NCI-H345 treated with DMSO at 0.1 percent for 48 hours (cell line): Measurements from ENCODE around the gene CINP.
A peak's percentile ranks its signal among the peaks of the same experiment; 100 is the strongest.

Experiments used
- DNase-seq: peaks from one replicate; lab custom pipeline; 2025; ENCODE audit not compliant: unreplicated experiment; lab: John Stamatoyannopoulos, UW

The CINP gene

GRCh38 chr14:102362545-102363181 is at the start of gene CINP, which contains the start of gene TECPR2:
Gene CINP (minus strand): TSS chr14:102362890. CDS start chr14:102362851, 39 bp downstream.
Gene TECPR2 (plus strand): TSS chr14:102362941. CDS start chr14:102376722, 13,781 bp downstream.
- peak; percentile 89 for DNase-seq

GRCh38 chr14:102408724-102409123 is 46.0 kb upstream of the CINP start:
- DNase-seq, result no peak

- DNase-seq, result no peak
These were observed 44.6 kb upstream of the CINP start for GRCh38 chr14:102407258-102407657.

- no peak for DNase-seq
These were observed 40.3 kb upstream of the CINP start for GRCh38 chr14:102403028-102403427.

- no peak for DNase-seq
These were observed 33.8 kb upstream of the CINP start for GRCh38 chr14:102396521-102396920.

- DNase-seq, result no peak
These were observed 32.2 kb upstream of the CINP start for GRCh38 chr14:102394717-102395375.

- DNase-seq, result peak; percentile 16
These were observed 29.8 kb upstream of the CINP start for GRCh38 chr14:102392506-102392905.

- DNase-seq, result no peak
These were observed 27.6 kb upstream of the CINP start for GRCh38 chr14:102390064-102390855.

GRCh38 chr14:102389246-102389645 is 26.6 kb upstream of the CINP start:
- no peak for DNase-seq

- DNase-seq, result no peak
These were observed 24.4 kb upstream of the CINP start for GRCh38 chr14:102387086-102387485.

- no peak for DNase-seq
These were observed 16.1 kb upstream of the CINP start for GRCh38 chr14:102378830-102379229.

GRCh38 chr14:102377696-102378095 is 15.0 kb upstream of the CINP start:
- DNase-seq, result no peak

- DNase-seq, result no peak
These were observed 12.4 kb upstream of the CINP start for GRCh38 chr14:102375119-102375518.

GRCh38 chr14:102374264-102374663 is 11.6 kb upstream of the CINP start:
- DNase-seq, result no peak

GRCh38 chr14:102373110-102373509 is 10.4 kb upstream of the CINP start:
- no peak for DNase-seq

- no peak for DNase-seq
These were observed 8.7 kb upstream of the CINP start for GRCh38 chr14:102371361-102371760.

GRCh38 chr14:102370305-102370809 is 7.7 kb upstream of the CINP start:
- DNase-seq, result no peak

- DNase-seq, result no peak
These were observed 673 bp upstream of the CINP start for GRCh38 chr14:102363182-102363943.

- no peak for DNase-seq
These were observed 606 bp downstream of the CINP start for GRCh38 chr14:102362084-102362483.

- DNase-seq, result no peak
These were observed 2.3 kb downstream of the CINP start for GRCh38 chr14:102360388-102360787.

- DNase-seq, result no peak
These were observed 3.3 kb downstream of the CINP start for GRCh38 chr14:102359341-102359740.
